Ureter (tissue), 1 donor: ENCODE data around the gene COL5A1. TPM values are rescaled to one million over a fixed set of nuclear protein-coding genes. Genes with fewer than 3 reads are reported as not detected.
"Not testable (repeated sequence)": the region's sequence is repeated elsewhere in the genome, so short reads cannot be mapped to it uniquely, and the experiment has no call there.

Experiments
- DNase-seq: peaks from one replicate; pipeline ENCODE4 v3.0.0-alpha.2; 2020; ENCODE audit warnings: low spot score
- total RNA-seq: library from RNA; stranded (reverse); gene quantifications from one replicate; pipeline ENCODE4 v1.2.4, GENCODE V29; 2023
- donor health status: DM: yes; HTN: yes; CAD: no.

The COL5A1 gene
- total RNA-seq, 1 donor from 2014 or later, result 64.7 TPM

- no peak for DNase-seq
These were observed 3.0 kb upstream of the COL5A1 start for GRCh38 chr9:134638502-134639090.

- DNase-seq, result no peak
These were observed 1.6 kb upstream of the COL5A1 start for GRCh38 chr9:134639994-134640393.

- no peak for DNase-seq
These were observed 964 bp upstream of the COL5A1 start for GRCh38 chr9:134640506-134641172.

- no peak for DNase-seq
These were observed 384 bp downstream of the COL5A1 start for GRCh38 chr9:134641990-134642384.

GRCh38 chr9:134642385-134643181, 980 bp downstream of the COL5A1 start:
- peak; percentile 76 for DNase-seq

GRCh38 chr9:134643222-134643671, 1.6 kb downstream of the COL5A1 start:
- no peak for DNase-seq

- not testable (repeated sequence) for DNase-seq
These were observed 2.8 kb downstream of the COL5A1 start for GRCh38 chr9:134644401-134644724.

GRCh38 chr9:134644725-134645606, 3.4 kb downstream of the COL5A1 start:
- peak; percentile 87 for DNase-seq

GRCh38 chr9:134645607-134646365, 4.2 kb downstream of the COL5A1 start:
- no peak for DNase-seq

- no peak for DNase-seq
These were observed 5.9 kb downstream of the COL5A1 start for GRCh38 chr9:134647359-134648080.

- no peak for DNase-seq
These were observed 7.3 kb downstream of the COL5A1 start for GRCh38 chr9:134648701-134649530.

- DNase-seq, result no peak
These were observed 9.0 kb downstream of the COL5A1 start for GRCh38 chr9:134650431-134651190.

- DNase-seq, result no peak
These were observed 9.8 kb downstream of the COL5A1 start for GRCh38 chr9:134651226-134651905.

- DNase-seq, result no peak
These were observed 11.0 kb downstream of the COL5A1 start for GRCh38 chr9:134652291-134653225.

GRCh38 chr9:134653259-134654009, 11.8 kb downstream of the COL5A1 start:
- DNase-seq, result no peak

- DNase-seq, result no peak
These were observed 13.5 kb downstream of the COL5A1 start for GRCh38 chr9:134655101-134655500.
